SH-SY5Y (cell line): ENCODE results near the gene C10orf95.

ENCODE experiments used
- GATA2 ChIP-seq: IDR thresholded peaks from 2 replicates; pipeline ENCODE4 v1.6.1; 2011; ENCODE audit warnings: mild to moderate bottlenecking, low read depth, low read length
- GATA3 ChIP-seq: IDR thresholded peaks from 2 replicates; pipeline ENCODE4 v1.6.1; 2011; ENCODE audit warnings: low read depth, mild to moderate bottlenecking, low read length, moderate library complexity

- TF ChIP-seq GATA2 (no peak), GATA3 (no peak)
Observed at GRCh38 chr10:102413806-102414561, 37.4 kb downstream of the C10orf95 start.
